Mucosa of stomach (tissue), 1 donor: ENCODE measurements around the gene BORCS8.

Experiments used
- H3K27me3 ChIP-seq: one replicate; pipeline ENCODE4 v1.7.0; 2013; ENCODE audit warnings: mild to moderate bottlenecking, low read length; ENCODE audit not compliant: control insufficient read depth, insufficient read depth
- H3K36me3 ChIP-seq: one replicate; pipeline ENCODE4 v1.7.0; 2013; ENCODE audit warnings: low read length; ENCODE audit not compliant: control insufficient read depth, insufficient read depth
- H3K4me1 ChIP-seq: one replicate; pipeline ENCODE4 v1.7.0; 2013; ENCODE audit warnings: mild to moderate bottlenecking, low read length; ENCODE audit not compliant: control insufficient read depth, insufficient read depth
- H3K4me3 ChIP-seq: one replicate; pipeline ENCODE4 v1.7.0; 2013; ENCODE audit warnings: low read length
- H3K9ac ChIP-seq: one replicate; pipeline ENCODE4 v1.7.0; 2013; ENCODE audit warnings: mild to moderate bottlenecking, low read length, moderate library complexity
- H3K9me3 ChIP-seq: one replicate; pipeline ENCODE4 v1.7.0; 2013; ENCODE audit warnings: mild to moderate bottlenecking, low read length, moderate library complexity; ENCODE audit not compliant: control insufficient read depth
- donor health status: Pancreatic carcinoma.

The BORCS8 gene

DNA sequence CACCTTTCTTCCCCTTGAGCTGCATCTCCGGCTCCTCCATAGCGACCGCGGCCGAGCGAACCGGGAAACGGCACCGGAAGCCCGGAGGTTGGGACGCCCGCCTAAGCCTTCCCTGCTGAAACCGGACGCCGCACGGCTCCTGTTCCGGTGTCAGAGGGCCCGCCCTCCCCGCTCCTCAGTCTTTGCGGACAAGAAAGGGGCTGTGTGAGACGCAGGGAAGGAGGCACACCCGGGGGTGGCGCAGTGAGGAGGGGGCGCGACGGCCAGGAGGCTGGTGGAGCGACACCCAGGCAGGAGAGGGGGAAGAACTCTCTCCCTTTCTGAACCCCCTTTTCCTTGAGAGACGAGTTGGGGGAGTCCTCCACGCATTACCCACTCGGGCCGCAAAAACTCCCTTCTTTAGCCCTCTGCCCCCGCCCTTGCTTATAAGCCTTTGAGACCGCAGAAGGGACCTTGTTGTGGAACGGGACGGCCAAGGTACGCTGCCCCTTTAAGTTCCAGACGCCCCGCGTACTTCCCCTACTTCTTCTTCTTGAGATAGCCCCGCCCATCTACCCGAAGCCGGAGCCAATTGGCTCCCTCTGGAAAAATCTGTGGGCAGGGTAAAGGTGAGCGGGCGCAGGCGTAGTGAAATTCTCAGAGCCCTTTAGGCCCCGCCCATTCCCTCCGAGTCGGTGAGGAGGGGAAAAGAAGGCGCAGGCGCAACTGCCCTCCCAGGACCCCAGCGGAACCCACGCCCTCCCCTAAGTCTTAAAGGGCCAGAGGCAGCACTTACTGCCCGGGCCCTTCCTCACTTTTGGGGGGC lies at the start of gene BORCS8, which contains the start of gene RFXANK:
Gene BORCS8, minus strand, starts transcription at position 75 of the 805 bp plus-strand sequence. Its CDS starts 35 bp downstream, at position 40.
Gene RFXANK, plus strand, starts transcription at position 181 of the 805 bp plus-strand sequence. CDS start 1,689 bp downstream, outside the sequence.
- no peaks in the 10 kb centered on the region for H3K27me3 ChIP-seq
- peaks cover 3% of the 10 kb centered on the region for H3K36me3 ChIP-seq
- peak within 1 kb of the TSS; percentile 100 for H3K9ac ChIP-seq
- H3K4me1 ChIP-seq = peaks cover 18% of the 10 kb centered on the region
- H3K9me3 ChIP-seq = no peaks in the 10 kb centered on the region
- H3K4me3 ChIP-seq = peak within 1 kb of the TSS; percentile 98

DNA sequence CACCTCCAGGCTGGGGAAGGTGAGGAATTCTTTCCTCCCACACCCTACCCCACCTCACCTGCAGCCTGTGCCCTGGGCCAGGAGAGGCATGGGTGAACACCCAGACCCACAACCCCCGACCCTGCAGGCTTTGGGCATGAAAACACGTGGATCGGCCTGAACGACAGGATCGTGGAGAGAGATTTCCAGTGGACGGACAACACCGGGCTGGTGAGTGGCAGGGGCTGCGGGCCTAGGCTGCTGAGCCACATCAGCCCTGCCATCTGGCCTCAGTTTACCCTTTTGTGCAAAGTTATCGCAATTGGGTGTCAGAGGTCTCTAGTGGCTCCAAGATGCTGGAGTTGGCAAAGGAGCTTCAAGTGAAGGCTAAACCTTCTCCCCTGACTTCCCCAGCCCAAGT lies 48.5 kb upstream of the BORCS8 start:
- Histone ChIP-seq H3K9ac (no peak overlapping the region), H3K9me3 (no peaks in the 10 kb centered on the region), H3K27me3 (peaks cover 6% of the 10 kb centered on the region), H3K4me3 (no peak overlapping the region), H3K36me3 (no peaks in the 10 kb centered on the region), H3K4me1 (no peaks in the 10 kb centered on the region)

DNA sequence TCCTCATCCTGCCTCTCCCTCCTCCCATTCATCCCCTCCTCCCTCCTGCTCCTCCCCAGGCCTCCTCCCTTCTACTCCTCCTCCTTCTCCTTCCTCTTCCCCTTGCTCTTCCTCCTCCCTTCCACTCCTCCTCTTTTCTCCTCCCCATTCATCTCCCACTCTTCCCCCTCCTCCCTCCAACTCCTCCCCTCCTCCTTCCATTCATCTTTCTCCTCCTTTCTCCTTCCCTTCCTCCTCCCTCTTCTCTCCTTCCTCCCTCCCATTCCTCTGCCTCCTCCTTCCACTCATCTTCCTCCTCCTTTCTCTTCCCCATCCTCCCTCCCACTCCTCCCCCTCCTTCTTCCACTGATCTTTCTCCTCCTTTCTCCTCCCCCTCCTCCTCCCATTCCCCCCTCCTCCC lies 47.7 kb upstream of the BORCS8 start:
- Histone ChIP-seq H3K27me3 (peaks cover 6% of the 10 kb centered on the region), H3K4me3 (no peak overlapping the region), H3K9ac (no peak overlapping the region), H3K4me1 (no peaks in the 10 kb centered on the region), H3K36me3 (no peaks in the 10 kb centered on the region), H3K9me3 (no peaks in the 10 kb centered on the region)

DNA sequence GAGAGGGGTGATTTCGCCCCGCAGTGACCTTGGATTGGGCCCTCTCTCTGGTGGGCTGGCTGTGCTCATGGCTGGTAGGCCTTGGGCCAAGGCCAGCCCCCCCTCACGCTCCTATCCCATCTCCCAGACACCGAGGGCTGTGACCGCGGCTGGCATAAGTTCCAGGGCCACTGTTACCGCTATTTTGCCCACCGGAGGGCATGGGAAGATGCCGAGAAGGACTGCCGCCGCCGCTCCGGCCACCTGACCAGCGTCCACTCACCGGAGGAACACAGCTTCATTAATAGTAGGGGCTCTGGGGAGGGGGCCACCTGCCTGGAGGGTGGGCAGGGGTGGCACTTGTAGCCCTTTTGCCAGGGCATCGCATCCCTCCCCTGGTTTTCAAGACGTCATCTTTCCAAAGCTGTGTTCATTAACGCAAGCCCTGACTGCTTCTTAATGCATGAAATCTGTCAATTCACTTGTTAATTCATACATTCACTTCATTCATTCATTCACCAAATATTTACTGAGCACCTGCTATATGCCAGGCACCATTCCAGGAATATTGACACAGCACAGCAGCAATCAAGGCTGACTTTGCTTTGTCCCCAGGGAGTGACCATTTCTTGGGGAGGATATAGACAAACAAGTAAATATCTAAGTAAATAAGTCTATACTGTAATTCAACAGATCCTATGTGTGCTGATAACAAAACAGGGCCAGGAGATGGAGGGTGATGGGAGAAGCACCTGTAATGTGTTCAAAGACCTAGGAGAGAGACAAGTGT lies 46.4 kb upstream of the BORCS8 start:
- Histone ChIP-seq H3K9ac (no peak overlapping the region), H3K27me3 (peaks cover 6% of the 10 kb centered on the region), H3K9me3 (no peaks in the 10 kb centered on the region), H3K4me1 (no peaks in the 10 kb centered on the region), H3K4me3 (no peak overlapping the region), H3K36me3 (no peaks in the 10 kb centered on the region)

DNA sequence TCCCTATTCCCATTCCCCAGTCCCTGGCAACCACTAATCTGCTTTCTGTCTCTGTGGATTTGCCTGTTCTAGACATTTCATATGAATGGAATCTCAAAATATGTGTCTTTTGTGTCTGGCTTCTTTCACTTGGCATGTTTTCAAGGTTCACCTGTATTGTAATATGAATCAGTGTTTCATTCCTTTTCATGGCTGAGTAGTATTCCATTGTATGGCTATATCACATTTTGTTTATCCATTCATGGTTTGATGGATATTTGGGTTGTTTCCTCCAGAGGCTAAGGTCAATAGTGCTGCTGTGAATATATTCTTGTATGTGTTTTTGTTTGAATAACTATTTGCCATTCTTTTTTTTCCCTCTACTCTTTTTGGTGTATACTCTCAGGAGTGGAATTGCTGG lies 44.2 kb upstream of the BORCS8 start:
- no peak overlapping the region for H3K9ac ChIP-seq
- no peaks in the 10 kb centered on the region for H3K9me3 ChIP-seq
- peaks cover 6% of the 10 kb centered on the region for H3K27me3 ChIP-seq
- no peaks in the 10 kb centered on the region for H3K36me3 ChIP-seq
- H3K4me1 ChIP-seq = no peaks in the 10 kb centered on the region
- no peak overlapping the region for H3K4me3 ChIP-seq

DNA sequence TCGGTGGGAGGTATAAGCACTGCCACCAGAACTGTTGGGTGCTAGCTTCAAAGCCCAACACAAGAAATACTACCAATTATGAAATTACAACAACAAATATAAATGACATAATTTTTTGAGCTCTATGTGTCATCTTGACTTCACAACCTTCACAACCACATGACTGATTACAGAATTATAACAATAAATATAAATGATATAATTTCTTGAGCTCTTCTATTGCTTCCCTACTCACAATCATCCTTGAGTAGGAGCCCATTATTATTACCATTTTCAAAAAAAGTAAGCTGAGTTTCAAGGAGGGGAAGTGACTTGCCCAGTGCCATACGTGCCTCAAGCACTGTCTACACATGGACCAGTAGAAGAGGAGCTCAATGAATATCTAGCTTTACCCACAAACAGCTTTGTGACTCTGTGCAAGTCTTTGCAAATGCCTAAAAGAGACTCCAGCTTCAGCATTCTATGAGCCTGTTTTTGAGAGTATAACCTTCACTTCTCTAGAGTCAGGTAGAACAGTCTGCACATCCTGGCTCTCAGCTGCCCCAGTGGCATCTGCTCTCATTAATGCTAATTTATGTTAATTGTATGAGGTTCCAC lies 42.4 kb upstream of the BORCS8 start:
- no peaks in the 10 kb centered on the region for H3K36me3 ChIP-seq
- H3K4me3 ChIP-seq = no peak overlapping the region
- no peaks in the 10 kb centered on the region for H3K9me3 ChIP-seq
- H3K9ac ChIP-seq = no peak overlapping the region
- H3K4me1 ChIP-seq = no peaks in the 10 kb centered on the region
- no peaks in the 10 kb centered on the region for H3K27me3 ChIP-seq

DNA sequence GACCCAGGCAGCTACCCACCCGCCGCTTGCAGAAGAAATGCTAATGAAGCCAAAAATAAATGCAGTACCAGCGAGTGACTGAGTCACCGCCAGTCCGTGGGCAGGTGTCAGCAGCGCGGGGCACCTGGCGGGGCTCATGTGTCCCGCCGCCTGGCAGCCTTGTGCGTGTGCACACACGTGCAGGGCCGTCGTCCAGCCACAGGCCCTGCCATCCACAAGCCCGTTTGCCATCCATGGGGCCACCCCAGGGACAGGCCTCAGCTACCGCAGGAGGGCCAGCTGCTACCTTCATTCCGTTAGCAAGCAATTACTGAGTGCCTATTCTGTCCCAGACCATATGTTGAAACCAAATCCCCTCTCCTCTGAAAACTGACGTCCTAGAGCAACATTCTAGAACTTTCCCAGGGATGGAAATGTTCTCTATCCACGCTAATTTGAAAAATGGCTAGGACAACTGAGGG lies 40.3 kb upstream of the BORCS8 start:
- Histone ChIP-seq H3K9me3 (no peaks in the 10 kb centered on the region), H3K4me3 (no peak overlapping the region)

DNA sequence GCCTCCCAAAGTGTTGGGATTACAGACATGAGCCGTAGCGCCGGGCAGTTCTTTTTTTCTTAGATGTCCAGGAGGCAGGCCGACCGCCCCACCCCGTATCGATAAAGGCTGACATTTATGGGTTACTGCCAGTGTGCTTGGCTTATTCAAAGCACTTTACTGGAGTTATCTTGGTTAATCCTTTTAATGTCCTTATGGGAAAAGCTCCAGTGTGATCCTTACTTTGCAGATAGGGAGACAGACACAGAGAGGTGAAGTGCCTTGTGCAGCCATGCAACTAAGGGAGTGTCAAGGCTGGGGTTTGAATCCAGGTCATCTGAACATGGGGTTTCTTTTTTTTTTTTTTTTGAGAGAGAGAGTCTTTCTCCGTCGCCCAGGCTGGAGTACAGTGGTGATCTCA lies 39.0 kb upstream of the BORCS8 start:
- no peaks in the 10 kb centered on the region for H3K9me3 ChIP-seq
- H3K27me3 ChIP-seq = peaks cover 10% of the 10 kb centered on the region
- H3K36me3 ChIP-seq = no peaks in the 10 kb centered on the region

More for the DNA sequence above, 40.3 kb upstream of the BORCS8 start:
- Histone ChIP-seq H3K9ac (no peak overlapping the region), H3K27me3 (peaks cover 10% of the 10 kb centered on the region), H3K36me3 (no peaks in the 10 kb centered on the region), H3K4me1 (no peaks in the 10 kb centered on the region)

DNA sequence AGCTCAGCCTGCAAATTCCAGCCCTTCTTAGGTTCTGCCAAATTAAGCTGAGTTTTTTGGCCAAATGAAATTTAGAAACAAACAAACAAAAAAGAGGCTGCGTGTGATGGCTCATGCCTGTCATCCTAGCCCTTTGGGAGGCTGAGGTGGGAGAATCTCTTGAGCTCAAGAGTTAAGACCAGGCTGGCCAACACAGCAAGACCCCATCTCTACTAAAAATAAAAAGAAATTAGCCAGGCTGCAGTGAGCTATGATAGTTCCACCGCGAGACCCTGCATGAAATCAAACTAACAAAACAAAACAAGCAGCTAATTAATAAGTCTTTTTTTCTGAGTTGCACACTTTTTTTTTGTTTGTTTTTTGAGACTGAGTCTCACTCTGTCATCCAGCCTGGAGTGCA lies 37.7 kb upstream of the BORCS8 start:
- Histone ChIP-seq H3K4me1 (peaks cover 9% of the 10 kb centered on the region), H3K4me3 (no peak overlapping the region), H3K9me3 (no peaks in the 10 kb centered on the region), H3K27me3 (peaks cover 19% of the 10 kb centered on the region), H3K36me3 (no peaks in the 10 kb centered on the region), H3K9ac (no peak overlapping the region)

More for the DNA sequence above, 39.0 kb upstream of the BORCS8 start:
- Histone ChIP-seq H3K4me1 (no peaks in the 10 kb centered on the region), H3K9ac (no peak overlapping the region), H3K4me3 (no peak overlapping the region)

DNA sequence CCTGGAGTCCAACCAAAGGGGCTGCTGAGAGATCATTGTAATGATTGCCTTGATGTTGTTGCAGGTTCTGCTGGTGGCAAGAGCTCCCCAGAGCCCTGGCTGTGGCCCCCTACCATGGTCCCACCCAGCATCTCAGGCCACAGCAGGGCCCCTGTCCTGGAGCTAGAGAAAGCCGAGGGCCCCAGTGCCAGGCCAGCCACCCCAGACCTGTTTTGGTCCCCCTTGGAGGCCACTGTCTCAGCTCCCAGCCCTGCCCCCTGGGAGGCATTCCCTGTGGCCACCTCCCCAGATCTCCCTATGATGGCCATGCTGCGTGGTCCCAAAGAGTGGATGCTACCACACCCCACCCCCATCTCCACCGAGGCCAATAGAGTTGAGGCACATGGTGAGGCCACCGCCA lies 35.3 kb upstream of the BORCS8 start:
- no peak overlapping the region for H3K4me3 ChIP-seq
- no peaks in the 10 kb centered on the region for H3K36me3 ChIP-seq
- peaks cover 30% of the 10 kb centered on the region for H3K27me3 ChIP-seq
- no peak overlapping the region for H3K9ac ChIP-seq
- H3K9me3 ChIP-seq = no peaks in the 10 kb centered on the region
- H3K4me1 ChIP-seq = peaks cover 11% of the 10 kb centered on the region

DNA sequence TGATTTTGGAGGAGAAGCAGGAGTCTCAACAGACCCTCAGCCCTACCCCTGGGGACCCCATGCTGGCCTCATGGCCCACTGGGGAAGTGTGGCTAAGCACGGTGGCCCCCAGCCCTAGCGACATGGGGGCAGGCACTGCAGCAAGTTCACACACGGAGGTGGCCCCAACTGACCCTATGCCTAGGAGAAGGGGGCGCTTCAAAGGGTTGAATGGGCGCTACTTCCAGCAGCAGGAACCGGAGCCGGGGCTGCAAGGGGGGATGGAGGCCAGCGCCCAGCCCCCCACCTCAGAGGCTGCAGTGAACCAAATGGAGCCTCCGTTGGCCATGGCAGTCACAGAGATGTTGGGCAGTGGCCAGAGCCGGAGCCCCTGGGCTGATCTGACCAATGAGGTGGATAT lies 34.7 kb upstream of the BORCS8 start:
- H3K9me3 ChIP-seq = no peaks in the 10 kb centered on the region
- peaks cover 11% of the 10 kb centered on the region for H3K4me1 ChIP-seq
- no peak overlapping the region for H3K9ac ChIP-seq
- peaks cover 30% of the 10 kb centered on the region for H3K27me3 ChIP-seq
- H3K36me3 ChIP-seq = no peaks in the 10 kb centered on the region
- no peak overlapping the region for H3K4me3 ChIP-seq

DNA sequence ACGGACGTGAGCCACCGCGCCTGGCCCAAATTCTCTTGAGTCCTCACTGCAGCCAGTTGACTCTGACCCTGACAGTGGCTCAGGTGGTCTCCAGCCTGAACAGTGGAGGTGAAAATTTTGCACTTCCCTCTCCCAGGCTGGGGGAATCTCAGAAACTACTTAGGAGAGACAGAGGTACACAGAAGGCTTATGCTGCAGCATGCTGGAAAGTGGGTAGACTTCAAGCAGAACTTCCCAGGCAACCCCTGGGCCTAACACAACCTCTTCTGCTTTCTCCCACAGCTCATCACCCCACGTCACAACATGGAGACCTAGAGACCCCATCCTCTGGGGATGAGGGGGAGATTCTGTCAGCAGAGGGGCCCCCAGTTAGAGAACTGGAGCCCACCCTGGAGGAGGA lies 34.3 kb upstream of the BORCS8 start:
- peaks cover 11% of the 10 kb centered on the region for H3K4me1 ChIP-seq
- no peak overlapping the region for H3K9ac ChIP-seq
- peaks cover 30% of the 10 kb centered on the region for H3K27me3 ChIP-seq
- no peaks in the 10 kb centered on the region for H3K36me3 ChIP-seq
- no peak overlapping the region for H3K4me3 ChIP-seq
- no peaks in the 10 kb centered on the region for H3K9me3 ChIP-seq
